GM13977 (cell line): Measurements from ENCODE around the gene RNF32.

Experiments used
- DNase-seq: peaks from one replicate; pipeline ENCODE4 v3.0.0; 2012; ENCODE audit warnings: low spot score
- in situ Hi-C: fragments of 300-500 bp; cut with MboI; formaldehyde crosslinking; loops from one replicate; pipeline ENCODE4 v1.12.0; 2022; ENCODE audit warnings: low sequenced_read_pairs, low pct_unique_long_range_greater_than_20kb, mixed read lengths, inconsistent platforms; ENCODE audit not compliant: unreplicated experiment
- TF ChIP-seq, protein P1 (sequence below): IDR thresholded peaks from 2 replicates; pipeline ENCODE4 v1.5.1; 2012; ENCODE audit warnings: mild to moderate bottlenecking, control low read depth; ENCODE audit not compliant: insufficient read depth; ENCODE audit errors: extremely low read depth, missing control alignments

The RNF32 gene

GRCh38 chr7:156603629-156604028, 36.9 kb upstream of the RNF32 start:
- in situ Hi-C loops = no loop called here
- DNase-seq = no peak
- TF ChIP-seq, protein P1, sequence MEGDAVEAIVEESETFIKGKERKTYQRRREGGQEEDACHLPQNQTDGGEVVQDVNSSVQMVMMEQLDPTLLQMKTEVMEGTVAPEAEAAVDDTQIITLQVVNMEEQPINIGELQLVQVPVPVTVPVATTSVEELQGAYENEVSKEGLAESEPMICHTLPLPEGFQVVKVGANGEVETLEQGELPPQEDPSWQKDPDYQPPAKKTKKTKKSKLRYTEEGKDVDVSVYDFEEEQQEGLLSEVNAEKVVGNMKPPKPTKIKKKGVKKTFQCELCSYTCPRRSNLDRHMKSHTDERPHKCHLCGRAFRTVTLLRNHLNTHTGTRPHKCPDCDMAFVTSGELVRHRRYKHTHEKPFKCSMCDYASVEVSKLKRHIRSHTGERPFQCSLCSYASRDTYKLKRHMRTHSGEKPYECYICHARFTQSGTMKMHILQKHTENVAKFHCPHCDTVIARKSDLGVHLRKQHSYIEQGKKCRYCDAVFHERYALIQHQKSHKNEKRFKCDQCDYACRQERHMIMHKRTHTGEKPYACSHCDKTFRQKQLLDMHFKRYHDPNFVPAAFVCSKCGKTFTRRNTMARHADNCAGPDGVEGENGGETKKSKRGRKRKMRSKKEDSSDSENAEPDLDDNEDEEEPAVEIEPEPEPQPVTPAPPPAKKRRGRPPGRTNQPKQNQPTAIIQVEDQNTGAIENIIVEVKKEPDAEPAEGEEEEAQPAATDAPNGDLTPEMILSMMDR = no peak

GRCh38 chr7:156604311-156604710, 36.3 kb upstream of the RNF32 start:
- DNase-seq = no peak
- TF ChIP-seq, protein P1 = no peak
- in situ Hi-C loops = no loop called here

GRCh38 chr7:156604836-156605695, 35.5 kb upstream of the RNF32 start:
- in situ Hi-C loops = no loop called here
- DNase-seq = no peak
- TF ChIP-seq, protein P1 = no peak

DNA sequence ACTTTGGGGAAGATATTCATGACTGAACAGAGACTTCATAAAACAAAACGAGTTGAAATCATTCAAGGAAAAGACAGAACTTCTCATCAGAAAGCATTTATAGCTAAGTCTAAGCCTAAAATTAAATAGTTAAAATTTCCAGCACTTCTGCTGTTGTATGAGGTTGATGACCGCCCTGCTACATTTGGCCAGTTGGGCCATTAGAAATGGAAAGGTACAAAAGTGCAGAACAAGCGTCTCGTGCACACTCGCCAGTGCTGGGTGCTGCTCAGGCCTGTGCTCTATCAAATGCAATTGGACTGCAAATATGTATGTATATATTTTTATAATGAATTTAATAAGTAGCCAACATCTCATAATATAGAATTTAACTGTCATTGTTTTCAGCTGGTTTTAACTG, 34.4 kb upstream of the RNF32 start:
- TF ChIP-seq, protein P1 = no peak
- in situ Hi-C loops = no loop called here
- DNase-seq = no peak

GRCh38 chr7:156606691-156607331, 33.8 kb upstream of the RNF32 start:
- DNase-seq = no peak
- in situ Hi-C loops = no loop called here
- TF ChIP-seq, protein P1 = no peak

- in situ Hi-C loops = no loop called here
- TF ChIP-seq, protein P1 = no peak
- DNase-seq = peak; percentile 60
These were observed 33.0 kb upstream of the RNF32 start for GRCh38 chr7:156607332-156608172.
